Measurements from ENCODE around the gene PHF20. TPM values are rescaled to one million over a fixed set of nuclear protein-coding genes. Genes with fewer than 3 reads are reported as not detected.
"Not testable (repeated sequence)": the region's sequence is repeated elsewhere in the genome, so short reads cannot be mapped to it uniquely, and the experiment has no call there.

PHF20 gene
- total RNA-seq, 1 donor from 2014 or later: 37.6 TPM

DNA sequence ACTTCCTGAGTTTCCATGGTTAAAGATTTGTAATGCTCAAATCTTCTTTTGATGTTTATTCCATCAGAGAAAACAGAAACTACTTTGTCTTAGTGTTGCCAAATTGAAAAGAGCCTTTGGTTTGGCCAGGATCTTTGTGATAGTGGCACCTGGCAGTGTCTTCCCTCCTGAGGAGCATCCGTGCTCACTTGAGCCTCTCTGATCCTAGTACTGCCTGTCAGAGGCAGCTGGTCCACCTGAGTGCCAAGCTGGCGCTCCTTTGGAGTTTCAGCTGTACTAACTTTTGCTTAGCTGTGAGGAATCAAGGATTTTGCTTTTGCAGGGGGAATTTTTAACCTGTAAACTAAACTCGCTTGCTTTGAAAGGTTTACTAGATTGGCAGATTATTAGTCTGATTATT is 121.1 kb downstream of the PHF20 start:
- Mint-ChIP-seq H3K9me3 (no peaks in the 10 kb centered on the region), H3K27me3 (no peaks in the 10 kb centered on the region), H3K27ac (no peak overlapping the region), H3K36me3 (no peaks in the 10 kb centered on the region), H3K4me1 (ENCODE audit: unreplicated experiment) (no peaks in the 10 kb centered on the region), H3K4me3 (no peak overlapping the region)
- TF ChIP-seq, protein P1, sequence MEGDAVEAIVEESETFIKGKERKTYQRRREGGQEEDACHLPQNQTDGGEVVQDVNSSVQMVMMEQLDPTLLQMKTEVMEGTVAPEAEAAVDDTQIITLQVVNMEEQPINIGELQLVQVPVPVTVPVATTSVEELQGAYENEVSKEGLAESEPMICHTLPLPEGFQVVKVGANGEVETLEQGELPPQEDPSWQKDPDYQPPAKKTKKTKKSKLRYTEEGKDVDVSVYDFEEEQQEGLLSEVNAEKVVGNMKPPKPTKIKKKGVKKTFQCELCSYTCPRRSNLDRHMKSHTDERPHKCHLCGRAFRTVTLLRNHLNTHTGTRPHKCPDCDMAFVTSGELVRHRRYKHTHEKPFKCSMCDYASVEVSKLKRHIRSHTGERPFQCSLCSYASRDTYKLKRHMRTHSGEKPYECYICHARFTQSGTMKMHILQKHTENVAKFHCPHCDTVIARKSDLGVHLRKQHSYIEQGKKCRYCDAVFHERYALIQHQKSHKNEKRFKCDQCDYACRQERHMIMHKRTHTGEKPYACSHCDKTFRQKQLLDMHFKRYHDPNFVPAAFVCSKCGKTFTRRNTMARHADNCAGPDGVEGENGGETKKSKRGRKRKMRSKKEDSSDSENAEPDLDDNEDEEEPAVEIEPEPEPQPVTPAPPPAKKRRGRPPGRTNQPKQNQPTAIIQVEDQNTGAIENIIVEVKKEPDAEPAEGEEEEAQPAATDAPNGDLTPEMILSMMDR (conservative IDR thresholded peaks at IDR 0.05): no peak
- DNase-seq (ENCODE audit: extremely low spot score, unreplicated experiment): no peak

- no peaks in the 10 kb centered on the region for H3K36me3 Mint-ChIP-seq
- no peak overlapping the region for H3K4me3 Mint-ChIP-seq
- no peak overlapping the region for H3K27ac Mint-ChIP-seq
These were observed 122.1 kb downstream of the PHF20 start for GRCh38 chr20:35893942-35894341.

DNA sequence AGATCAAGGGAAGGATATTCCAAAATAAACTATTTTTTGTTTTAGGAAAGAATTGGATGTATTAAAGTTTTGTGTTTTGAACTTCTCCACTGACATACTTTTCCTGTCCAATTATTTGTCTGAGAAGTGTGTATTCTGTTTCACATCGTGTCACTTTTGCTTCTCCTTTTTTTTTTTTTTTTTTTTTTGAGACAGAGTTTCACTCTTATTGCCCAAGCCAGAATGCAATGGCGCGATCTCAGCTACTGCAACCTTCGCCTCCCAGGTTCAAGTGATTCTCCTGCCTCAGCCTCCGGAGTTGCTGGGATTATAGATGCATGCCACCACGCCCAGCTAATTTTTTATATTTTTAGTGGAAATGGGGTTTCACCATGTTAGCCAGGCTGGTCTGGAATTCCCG is 123.7 kb downstream of the PHF20 start:
- H3K36me3 Mint-ChIP-seq; H3K27me3 Mint-ChIP-seq; H3K4me3 Mint-ChIP-seq; DNase-seq (ENCODE audit: extremely low spot score, unreplicated experiment); H3K27ac Mint-ChIP-seq; H3K9me3 Mint-ChIP-seq; H3K4me1 Mint-ChIP-seq (ENCODE audit: unreplicated experiment): not testable (repeated sequence)

More at GRCh38 chr20:35893942-35894341, 122.1 kb downstream of the PHF20 start:
- TF ChIP-seq, protein P1 (conservative IDR thresholded peaks at IDR 0.05): no peak
- DNase-seq (ENCODE audit: extremely low spot score, unreplicated experiment): no peak
- Mint-ChIP-seq H3K27me3 (no peaks in the 10 kb centered on the region), H3K9me3 (no peaks in the 10 kb centered on the region), H3K4me1 (ENCODE audit: unreplicated experiment) (no peaks in the 10 kb centered on the region)

DNA sequence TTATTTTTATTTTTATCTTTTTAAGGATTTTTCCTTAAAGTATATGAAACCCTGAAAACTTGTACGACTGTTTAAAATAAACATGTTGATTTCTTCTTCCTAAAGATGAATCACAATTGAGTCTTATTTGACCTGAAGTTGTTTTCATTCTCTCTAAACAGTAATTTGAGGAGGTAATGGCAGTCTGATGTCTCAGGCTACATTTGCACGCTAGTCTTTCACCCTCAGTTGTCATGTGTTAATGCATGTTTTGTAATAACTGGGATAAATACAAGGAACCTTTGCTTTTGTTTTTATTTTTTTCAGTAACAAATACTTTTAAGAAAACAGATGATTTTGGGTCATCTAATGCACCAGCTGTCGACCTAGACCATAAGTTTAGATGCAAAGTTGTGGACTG is 127.2 kb downstream of the PHF20 start:
- H3K9me3 Mint-ChIP-seq: no peaks in the 10 kb centered on the region
- no peaks in the 10 kb centered on the region for H3K36me3 Mint-ChIP-seq
- no peak overlapping the region for H3K4me3 Mint-ChIP-seq
- TF ChIP-seq, protein P1 (conservative IDR thresholded peaks at IDR 0.05): no peak
- H3K4me1 Mint-ChIP-seq (ENCODE audit: unreplicated experiment): no peaks in the 10 kb centered on the region
- H3K27me3 Mint-ChIP-seq: no peaks in the 10 kb centered on the region
- DNase-seq (ENCODE audit: extremely low spot score, unreplicated experiment): no peak
- H3K27ac Mint-ChIP-seq: no peak overlapping the region

DNA sequence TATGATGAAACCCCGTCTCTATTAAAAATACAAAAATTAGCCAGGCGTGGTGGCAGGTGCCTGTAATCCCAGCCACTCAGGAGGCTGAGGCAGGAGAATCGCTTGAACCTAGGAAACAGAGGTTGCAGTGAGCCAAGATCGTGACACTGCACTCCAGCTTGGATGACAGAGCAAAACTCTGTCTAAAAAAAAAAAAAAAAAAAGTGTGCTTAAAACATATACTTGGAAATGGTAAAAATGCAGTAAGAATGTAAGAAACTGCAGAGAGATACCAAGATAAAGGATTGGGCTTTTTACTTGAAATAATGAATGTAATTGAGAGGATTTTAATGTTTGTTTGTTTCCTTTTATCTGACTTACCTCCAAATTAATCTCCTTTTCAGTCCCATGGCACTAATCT is 129.4 kb downstream of the PHF20 start:
- H3K27me3 Mint-ChIP-seq; H3K36me3 Mint-ChIP-seq; H3K4me1 Mint-ChIP-seq (ENCODE audit: unreplicated experiment); H3K27ac Mint-ChIP-seq; H3K9me3 Mint-ChIP-seq; H3K4me3 Mint-ChIP-seq; DNase-seq (ENCODE audit: extremely low spot score, unreplicated experiment): not testable (repeated sequence)

DNA sequence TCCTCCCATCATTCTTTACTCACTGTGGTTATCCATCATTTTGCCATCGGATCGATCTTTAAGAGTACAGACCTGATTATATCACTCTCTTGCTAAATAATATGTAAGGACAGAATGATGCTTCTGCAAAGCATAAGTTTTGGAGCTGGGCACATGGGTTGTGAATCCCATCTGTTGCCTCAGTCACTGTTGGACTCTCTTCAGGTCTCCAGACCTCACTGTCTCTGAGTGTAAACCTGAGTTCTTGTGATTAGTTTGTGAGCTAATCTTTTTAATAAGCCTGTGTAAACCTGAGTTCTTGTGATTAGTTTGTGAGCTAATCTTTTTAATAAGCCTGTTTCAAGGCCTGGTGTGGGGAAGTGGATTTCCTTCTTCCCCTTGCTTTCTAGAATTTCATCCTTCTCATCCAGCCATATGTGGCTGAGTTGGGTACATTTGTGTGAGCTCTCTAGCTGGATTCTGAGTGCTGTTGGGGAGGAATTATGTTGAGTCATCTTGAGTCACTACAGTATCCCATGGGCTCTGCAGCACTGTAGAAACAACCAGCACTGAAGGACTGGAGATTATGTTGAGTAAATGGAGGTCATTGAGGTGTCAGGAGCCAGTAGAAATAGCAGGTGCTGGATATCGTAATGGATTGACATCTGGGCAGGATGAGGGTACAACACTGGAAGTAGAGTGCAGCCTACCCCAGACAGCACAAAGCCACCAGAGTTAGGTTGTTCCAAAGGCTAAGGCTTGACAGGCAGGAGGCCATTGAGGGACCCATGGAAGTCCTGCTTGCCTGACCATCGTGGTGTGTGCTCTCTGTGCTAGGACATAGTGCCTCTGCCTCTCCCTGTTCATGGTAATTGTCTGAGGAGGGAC is 130.1 kb downstream of the PHF20 start:
- Mint-ChIP-seq H3K27ac (peak overlapping the region; percentile 1), H3K36me3 (peaks cover 5% of the 10 kb centered on the region), H3K27me3 (no peaks in the 10 kb centered on the region), H3K4me3 (no peak overlapping the region), H3K4me1 (ENCODE audit: unreplicated experiment) (no peaks in the 10 kb centered on the region), H3K9me3 (no peaks in the 10 kb centered on the region)
- no peak for DNase-seq (ENCODE audit: extremely low spot score, unreplicated experiment)
- TF ChIP-seq, protein P1 (conservative IDR thresholded peaks at IDR 0.05): no peak
